Measurements from ENCODE around the gene LSAMP. TPM values are rescaled to one million over a fixed set of nuclear protein-coding genes. Genes with fewer than 3 reads are reported as not detected.

Gene LSAMP
- total and polyA plus RNA-seq, 9 of the 15 experiments (the other 6 are each of a cell fraction or from before 2014, with no cell fraction given): 0.09 to 0.11 TPM; not detected in 7

DNA sequence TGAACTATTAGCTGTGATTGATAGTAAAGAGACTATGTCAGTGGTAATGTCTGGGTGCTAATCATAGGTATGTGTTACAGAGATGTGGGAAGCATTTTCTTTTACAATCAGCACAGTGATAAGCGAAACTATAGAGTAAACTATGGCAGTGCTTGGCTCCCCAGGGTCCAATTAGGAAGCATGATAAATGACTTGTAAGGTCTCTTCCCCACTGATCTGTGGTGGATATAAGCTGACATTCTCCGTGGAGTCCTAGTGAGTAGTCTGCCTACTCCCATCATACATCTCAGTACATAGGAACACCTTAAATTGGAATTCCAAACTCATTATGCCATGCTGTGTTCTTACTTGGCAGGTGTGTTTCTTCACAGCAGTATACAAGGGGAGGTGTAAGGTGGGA lies 617.8 kb downstream of the LSAMP start:
- in situ Hi-C loops (cut with MboI): no loop called here
- intact Hi-C loops (cut with micrococcal nuclease): no loop called here
- Histone ChIP-seq H3K27ac (ENCODE audit: extremely low read depth, low read depth, low read length) (no peak overlapping the region), H3K9me3 (replicated peaks; ENCODE audit: control insufficient read depth, insufficient read depth, low read depth, low read length) (no peaks in the 10 kb centered on the region), H3K79me2 (ENCODE audit: control insufficient read depth, insufficient read depth, low read length) (no peaks in the 10 kb centered on the region), H2AFZ (ENCODE audit: low read depth, low read length) (no peak overlapping the region), H3K27me3 (ENCODE audit: control insufficient read depth in 2 of 2, insufficient read depth in 2 of 2, low read length in 2 of 2) (no peaks in the 10 kb centered on the region; a peak in 1 of 5 replicates), H3K9me1 (ENCODE audit: control insufficient read depth, insufficient read depth, low read length) (no peaks in the 10 kb centered on the region), H3K4me2 (ENCODE audit: insufficient read depth, low read length) (no peak overlapping the region), H3K9ac (ENCODE audit: insufficient read depth in 1 of 2, low read depth in 2 of 2, low read length in 2 of 2) (no peak overlapping the region), H3K4me1 (replicated peaks in 1 of 2; ENCODE audit: control insufficient read depth in 2 of 2, insufficient read depth in 2 of 2, low read length in 2 of 2) (no peaks in the 10 kb centered on the region), H3K4me3 (no peak overlapping the region), H4K20me1 (replicated peaks; ENCODE audit: control insufficient read depth, insufficient read depth, low read length) (no peaks in the 10 kb centered on the region), H3K36me3 (ENCODE audit: control insufficient read depth, insufficient read depth, low read length) (no peaks in the 10 kb centered on the region)
- ChIA-PET CTCF (ENCODE audit: low intra/inter-chr PET ratio) (no interaction called here), POLR2A (no interaction called here)
- DNase-seq (ENCODE audit: extremely low read depth in 1 of 4, low spot score in 3 of 4): no peak
- no peak for ATAC-seq
- TF ChIP-seq NR2F6 (CRISPR knock-in tag; IDR thresholded peaks at IDR 0.05) (no peak), PRDM10 (IDR thresholded peaks at IDR 0.05; ENCODE audit: partially characterized antibody) (no peak), SAFB2 (IDR thresholded peaks at IDR 0.05; ENCODE audit: borderline replicate concordance, low read depth, low read length, severe bottlenecking) (no peak), MCM2 (IDR thresholded peaks at IDR 0.05; ENCODE audit: low read depth) (no peak)
- TF ChIP-seq, protein P1, sequence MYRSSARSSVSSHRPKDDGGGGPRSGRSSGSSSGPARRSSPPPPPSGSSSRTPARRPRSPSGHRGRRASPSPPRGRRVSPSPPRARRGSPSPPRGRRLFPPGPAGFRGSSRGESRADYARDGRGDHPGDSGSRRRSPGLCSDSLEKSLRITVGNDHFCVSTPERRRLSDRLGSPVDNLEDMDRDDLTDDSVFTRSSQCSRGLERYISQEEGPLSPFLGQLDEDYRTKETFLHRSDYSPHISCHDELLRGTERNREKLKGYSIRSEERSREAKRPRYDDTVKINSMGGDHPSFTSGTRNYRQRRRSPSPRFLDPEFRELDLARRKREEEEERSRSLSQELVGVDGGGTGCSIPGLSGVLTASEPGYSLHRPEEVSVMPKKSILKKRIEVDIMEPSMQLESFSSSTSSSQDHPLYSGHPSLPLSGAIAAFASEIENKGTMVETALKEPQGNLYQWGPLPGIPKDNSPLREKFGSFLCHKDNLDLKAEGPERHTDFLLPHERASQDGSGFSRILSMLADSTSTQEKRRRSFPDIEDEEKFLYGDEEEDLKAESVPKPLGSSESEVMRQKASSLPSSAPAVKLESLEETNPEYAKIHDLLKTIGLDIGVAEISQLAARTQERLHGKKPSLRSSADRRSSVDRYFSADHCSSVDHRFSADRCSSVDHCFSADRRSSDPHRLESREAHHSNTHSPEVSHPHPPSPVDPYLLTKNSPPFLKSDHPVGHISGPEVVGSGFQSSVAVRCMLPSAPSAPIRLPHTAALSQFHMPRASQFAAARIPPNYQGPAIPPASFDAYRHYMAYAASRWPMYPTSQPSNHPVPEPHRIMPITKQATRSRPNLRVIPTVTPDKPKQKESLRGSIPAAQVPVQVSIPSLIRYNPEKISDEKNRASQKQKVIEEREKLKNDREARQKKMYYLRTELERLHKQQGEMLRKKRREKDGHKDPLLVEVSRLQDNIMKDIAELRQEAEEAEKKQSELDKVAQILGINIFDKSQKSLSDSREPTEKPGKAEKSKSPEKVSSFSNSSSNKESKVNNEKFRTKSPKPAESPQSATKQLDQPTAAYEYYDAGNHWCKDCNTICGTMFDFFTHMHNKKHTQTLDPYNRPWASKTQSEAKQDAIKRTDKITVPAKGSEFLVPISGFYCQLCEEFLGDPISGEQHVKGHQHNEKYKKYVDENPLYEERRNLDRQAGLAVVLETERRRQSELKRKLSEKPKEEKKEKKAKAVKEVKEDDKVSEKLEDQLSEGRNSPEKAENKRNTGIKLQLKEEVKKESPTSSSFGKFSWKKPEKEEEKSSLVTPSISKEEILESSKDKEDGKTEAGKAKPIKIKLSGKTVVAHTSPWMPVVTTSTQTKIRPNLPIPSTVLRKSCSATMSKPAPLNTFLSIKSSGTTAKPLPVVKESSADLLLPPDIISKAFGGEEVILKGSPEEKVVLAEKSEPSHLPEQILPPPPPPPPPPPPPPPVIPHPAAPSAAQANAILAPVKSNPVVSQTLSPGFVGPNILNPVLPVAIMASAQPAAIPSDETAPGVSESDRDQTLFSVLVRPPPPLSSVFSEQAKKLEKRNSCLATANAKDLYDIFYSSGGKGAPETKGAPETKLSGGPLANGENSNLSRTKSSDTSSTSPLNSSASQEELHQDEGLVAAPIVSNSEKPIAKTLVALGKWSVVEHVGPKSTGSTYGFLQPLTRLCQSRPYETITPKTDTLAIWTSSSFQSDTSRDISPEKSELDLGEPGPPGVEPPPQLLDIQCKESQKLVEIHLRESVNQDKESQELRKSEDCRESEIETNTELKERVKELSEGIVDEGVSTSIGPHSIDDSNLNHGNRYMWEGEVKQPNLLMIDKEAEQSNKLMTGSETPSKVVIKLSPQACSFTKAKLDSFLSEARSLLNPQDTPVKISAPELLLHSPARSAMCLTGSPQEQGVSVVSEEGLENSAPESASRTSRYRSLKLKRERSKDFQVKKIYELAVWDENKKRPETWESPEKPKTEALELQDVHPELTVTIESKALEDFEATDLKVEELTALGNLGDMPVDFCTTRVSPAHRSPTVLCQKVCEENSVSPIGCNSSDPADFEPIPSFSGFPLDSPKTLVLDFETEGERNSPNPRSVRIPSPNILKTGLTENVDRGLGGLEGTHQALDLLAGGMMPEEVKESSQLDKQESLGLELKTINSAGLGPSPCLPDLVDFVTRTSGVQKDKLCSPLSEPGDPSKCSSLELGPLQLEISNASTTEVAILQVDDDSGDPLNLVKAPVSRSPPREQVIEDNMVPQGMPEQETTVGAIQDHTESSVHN (IDR thresholded peaks at IDR 0.05; ENCODE audit: borderline replicate concordance in 1 of 2, low read depth in 1 of 2): no peak
- no peak for FAIRE-seq
- WGBS (ENCODE audit: insufficient coverage, low coverage, missing lambda C conversion rate): 0% methylated on average over 2 of the region's 2 CpGs
- no TSS peak for BruUV-seq (replicated peaks)
